Measurements from ENCODE around the gene PLXNB2.

DNA sequence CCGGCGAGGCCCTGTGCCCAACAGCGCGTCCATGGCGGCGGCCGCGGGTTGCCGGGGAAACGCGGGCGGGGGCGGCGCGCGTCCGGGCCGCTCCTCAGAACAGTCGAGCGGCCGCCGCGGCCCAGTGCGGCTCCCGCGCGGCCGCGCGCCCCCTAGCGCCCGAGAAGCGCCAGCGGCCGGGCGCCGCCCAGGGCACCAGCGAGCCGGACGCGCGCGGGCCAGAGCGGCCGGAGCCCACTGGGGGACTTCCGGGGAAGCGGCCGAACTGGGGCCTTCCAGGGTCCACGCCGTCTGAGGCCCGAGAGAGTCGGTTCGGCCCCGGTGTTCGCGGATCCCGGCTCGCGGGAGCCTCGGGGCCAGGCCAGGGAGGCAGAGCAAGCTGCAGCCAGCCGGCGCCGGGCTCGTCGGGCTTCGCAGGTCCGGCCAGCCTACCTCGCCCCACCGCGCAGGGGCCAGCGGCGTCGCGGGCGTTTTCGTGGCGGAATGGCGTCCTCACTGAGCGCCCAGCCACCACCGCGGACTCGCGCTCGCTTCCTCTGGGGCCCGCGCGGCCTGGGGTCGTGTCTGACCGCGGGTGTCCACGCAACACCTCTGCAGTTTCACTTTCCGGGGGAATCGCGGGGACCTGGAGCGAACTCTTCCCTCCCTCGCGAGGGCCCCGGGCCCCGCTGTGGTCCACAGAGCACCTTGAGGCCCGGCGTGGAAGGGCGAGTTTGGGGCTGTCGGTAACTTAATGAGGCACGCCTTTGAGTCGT lies 19.7 kb upstream of the PLXNB2 start, which contains the start of gene DENND6B:
- TF ChIP-seq CTCF (IDR thresholded peaks at IDR 0.05): peak in 3 of 4 experiments; percentile 60 to 97 (median 89)
- peak; percentile 45 for TF ChIP-seq POLR2AphosphoS5 (IDR thresholded peaks at IDR 0.05)

All from gastroesophageal sphincter (tissue), 3 donors.